Ammon's horn (tissue), 1 donor: ENCODE measurements around the gene FAM20A.

Source experiments
- DNase-seq: peaks from one replicate; pipeline ENCODE4 v3.0.0-alpha.2; 2016; ENCODE audit warnings: low spot score

Gene FAM20A

GRCh38 chr17:68565661-68566441 is 35.3 kb downstream of the FAM20A start:
- DNase-seq: no peak

GRCh38 chr17:68564415-68565111 is 36.6 kb downstream of the FAM20A start:
- DNase-seq: no peak

- DNase-seq: no peak
Measured at GRCh38 chr17:68562736-68563135, 38.4 kb downstream of the FAM20A start.

- no peak for DNase-seq
Measured at GRCh38 chr17:68560966-68561720, 40.0 kb downstream of the FAM20A start.

GRCh38 chr17:68559316-68559715 is 41.9 kb downstream of the FAM20A start:
- no peak for DNase-seq

- DNase-seq: no peak
Measured at GRCh38 chr17:68556551-68556950, 44.6 kb downstream of the FAM20A start.

GRCh38 chr17:68544111-68544915 is 56.9 kb downstream of the FAM20A start:
- DNase-seq: no peak

GRCh38 chr17:68542698-68543463 is 58.3 kb downstream of the FAM20A start:
- no peak for DNase-seq

- DNase-seq: no peak
Measured at GRCh38 chr17:68541816-68542215, 59.4 kb downstream of the FAM20A start.

- no peak for DNase-seq
Measured at GRCh38 chr17:68540981-68541380, 60.2 kb downstream of the FAM20A start.

GRCh38 chr17:68539548-68540467 is 61.4 kb downstream of the FAM20A start:
- DNase-seq: peak; percentile 33

- DNase-seq: no peak
Measured at GRCh38 chr17:68535922-68536321, 65.2 kb downstream of the FAM20A start.

- no peak for DNase-seq
Measured at GRCh38 chr17:68534695-68535088, 66.5 kb downstream of the FAM20A start.

- DNase-seq: no peak
Measured at GRCh38 chr17:68533887-68534694, 67.1 kb downstream of the FAM20A start.

GRCh38 chr17:68532826-68533225 is 68.3 kb downstream of the FAM20A start:
- DNase-seq: no peak

GRCh38 chr17:68531252-68531651 is 69.9 kb downstream of the FAM20A start:
- no peak for DNase-seq

- no peak for DNase-seq
Measured at GRCh38 chr17:68527314-68527713, 73.9 kb downstream of the FAM20A start.

- no peak for DNase-seq
Measured at GRCh38 chr17:68526548-68526947, 74.6 kb downstream of the FAM20A start.

- no peak for DNase-seq
Measured at GRCh38 chr17:68522266-68522665, 78.9 kb downstream of the FAM20A start.
